GM12873 (cell line): ENCODE results near the gene CLEC4C.

ENCODE experiments used
- TF ChIP-seq, protein P1 (sequence below): IDR thresholded peaks from 2 replicates; pipeline ENCODE4 v1.5.1; 2012; ENCODE audit warnings: low read depth, mild to moderate bottlenecking, moderate library complexity, low read length, control low read depth; ENCODE audit not compliant: insufficient read depth; ENCODE audit errors: missing control alignments

The CLEC4C gene

DNA sequence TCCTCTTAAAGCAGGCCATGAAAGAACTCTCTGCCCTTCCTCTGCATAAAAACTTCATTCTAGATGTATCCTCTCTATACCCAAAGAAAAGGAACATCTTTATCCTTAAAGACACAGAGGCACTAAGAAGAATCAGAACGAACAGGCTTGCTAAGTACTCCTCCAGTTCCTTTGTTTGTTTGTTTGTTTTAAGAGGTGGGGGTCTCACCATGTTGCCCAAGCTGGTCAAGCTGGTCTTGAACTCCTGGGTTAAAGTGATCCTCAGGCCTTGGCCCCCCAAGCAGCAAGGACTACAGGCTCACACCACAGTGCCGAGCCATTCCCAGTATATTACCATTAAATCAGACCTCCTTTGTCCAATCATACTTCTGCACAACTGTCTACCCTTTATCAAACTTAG lies 65.6 kb downstream of the CLEC4C start:
- TF ChIP-seq, protein P1, sequence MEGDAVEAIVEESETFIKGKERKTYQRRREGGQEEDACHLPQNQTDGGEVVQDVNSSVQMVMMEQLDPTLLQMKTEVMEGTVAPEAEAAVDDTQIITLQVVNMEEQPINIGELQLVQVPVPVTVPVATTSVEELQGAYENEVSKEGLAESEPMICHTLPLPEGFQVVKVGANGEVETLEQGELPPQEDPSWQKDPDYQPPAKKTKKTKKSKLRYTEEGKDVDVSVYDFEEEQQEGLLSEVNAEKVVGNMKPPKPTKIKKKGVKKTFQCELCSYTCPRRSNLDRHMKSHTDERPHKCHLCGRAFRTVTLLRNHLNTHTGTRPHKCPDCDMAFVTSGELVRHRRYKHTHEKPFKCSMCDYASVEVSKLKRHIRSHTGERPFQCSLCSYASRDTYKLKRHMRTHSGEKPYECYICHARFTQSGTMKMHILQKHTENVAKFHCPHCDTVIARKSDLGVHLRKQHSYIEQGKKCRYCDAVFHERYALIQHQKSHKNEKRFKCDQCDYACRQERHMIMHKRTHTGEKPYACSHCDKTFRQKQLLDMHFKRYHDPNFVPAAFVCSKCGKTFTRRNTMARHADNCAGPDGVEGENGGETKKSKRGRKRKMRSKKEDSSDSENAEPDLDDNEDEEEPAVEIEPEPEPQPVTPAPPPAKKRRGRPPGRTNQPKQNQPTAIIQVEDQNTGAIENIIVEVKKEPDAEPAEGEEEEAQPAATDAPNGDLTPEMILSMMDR, result no peak
